GM21360 (cell line): ENCODE data around the gene FCRL5.
"Not testable (repeated sequence)": the region's sequence is repeated elsewhere in the genome, so short reads cannot be mapped to it uniquely, and the experiment has no call there.

ENCODE experiments used
- ATAC-seq: cut with Tn5 transposase; IDR thresholded peaks from one replicate; pipeline ENCODE4 v1.9.1; 2021; ENCODE audit warnings: mild to moderate bottlenecking, moderate library complexity; ENCODE audit not compliant: unreplicated experiment

The FCRL5 gene

DNA sequence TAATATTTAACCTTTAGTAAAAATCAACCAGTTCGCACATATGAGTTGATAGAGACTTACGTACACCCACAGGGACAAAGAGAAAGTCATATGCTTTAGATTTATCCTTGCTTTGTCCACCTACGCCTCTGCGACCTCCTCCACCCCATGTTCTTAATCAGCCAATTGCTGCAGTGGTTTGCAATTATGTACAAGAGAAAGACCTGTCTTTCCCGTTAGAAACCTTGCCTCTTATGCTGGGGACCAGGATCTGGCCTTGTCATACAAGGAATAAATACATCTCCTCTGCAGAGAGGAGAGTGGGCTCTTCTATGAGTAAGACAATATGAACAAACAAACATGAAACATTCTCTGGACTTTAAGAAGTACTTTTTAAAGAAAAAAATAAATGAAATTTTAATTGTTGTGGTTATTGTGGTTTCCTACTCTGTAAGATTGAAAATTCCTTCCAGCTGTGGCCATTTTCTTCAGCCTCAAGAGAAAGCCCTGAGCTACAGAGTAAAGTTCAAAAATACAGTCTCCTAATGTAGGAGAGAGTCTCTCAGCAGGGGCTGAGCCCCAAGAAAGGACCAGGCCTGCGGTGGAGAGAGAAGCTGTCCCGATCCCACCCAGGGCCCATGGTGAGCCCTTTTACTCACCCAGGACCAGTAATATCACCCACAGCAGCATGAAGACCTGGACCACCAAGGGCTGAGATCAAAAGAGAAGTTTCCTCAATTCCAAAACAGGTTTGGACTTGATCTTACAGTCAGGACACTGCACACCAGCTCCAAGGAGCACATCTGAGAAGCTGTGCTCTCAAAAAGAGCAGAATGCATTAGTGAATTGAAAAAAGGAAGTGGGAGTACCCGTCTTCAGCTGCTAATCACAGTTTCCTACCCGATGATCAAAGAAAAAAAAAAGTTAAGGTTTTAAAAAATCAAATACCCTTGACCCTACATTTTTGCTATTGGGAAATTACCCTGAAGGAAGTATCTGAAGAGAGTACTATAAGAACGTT is at the start of gene FCRL5:
Gene FCRL5, minus strand, starts transcription at position 822 of the 1,000 bp plus-strand sequence. Its CDS starts 153 bp downstream, at position 669.
- peak; percentile 76 for ATAC-seq

DNA sequence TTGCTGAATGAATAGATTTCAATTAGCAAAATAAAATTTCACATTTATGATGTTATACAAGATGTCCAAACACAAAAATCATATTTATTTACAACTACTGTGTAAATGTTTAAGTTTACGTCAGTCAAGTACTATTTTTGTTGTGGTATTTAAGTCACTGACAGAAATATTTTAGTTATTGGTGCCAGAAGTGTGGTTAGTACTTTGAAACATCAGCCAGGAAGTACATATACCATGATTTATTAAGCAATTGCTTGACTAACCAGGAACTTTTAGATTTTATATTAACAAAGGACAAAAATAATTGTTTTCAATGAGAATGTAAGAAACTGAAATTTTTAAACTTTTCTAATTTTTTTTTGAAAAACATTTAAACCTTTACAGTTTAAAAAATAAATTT is 47.9 kb upstream of the FCRL5 start:
- ATAC-seq, result no peak

DNA sequence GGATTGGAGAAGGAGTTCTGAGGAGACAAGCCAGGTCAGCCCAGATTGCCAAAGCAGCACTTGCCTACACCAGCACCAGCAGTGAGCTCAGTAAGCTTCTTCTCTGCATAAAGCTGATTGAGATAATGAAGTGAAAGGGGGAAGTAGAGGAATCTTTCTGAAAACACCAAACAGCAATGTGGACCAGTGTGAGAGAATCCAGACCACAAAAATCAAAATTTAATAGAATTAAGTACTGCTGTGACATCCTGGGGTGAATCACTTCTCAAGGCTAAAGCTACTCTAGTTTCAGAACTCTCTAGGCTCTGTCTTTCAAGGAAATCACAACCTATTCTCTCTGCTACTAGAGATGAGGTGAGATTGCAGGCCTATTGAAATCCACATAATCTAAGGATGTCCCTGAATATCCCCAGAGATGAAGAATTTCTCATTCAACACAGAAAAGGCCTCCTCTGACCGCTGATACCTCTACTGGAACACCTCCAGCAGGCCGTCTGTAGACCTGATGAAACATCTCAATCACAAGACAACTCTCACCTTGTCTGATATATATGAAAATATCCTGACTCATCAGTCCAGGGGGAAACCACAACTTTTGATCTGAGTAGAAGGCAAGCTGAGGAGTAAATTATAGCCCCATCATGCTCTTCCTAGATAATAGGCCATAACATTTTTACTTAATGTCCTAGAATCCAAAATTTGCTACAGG is 45.8 kb upstream of the FCRL5 start, which contains the start of gene FCRL4:
Gene FCRL4, minus strand, starts transcription at position 127 of the 709 bp plus-strand sequence. CDS start 141 bp downstream, outside the sequence.
- peak; percentile 39 for ATAC-seq

DNA sequence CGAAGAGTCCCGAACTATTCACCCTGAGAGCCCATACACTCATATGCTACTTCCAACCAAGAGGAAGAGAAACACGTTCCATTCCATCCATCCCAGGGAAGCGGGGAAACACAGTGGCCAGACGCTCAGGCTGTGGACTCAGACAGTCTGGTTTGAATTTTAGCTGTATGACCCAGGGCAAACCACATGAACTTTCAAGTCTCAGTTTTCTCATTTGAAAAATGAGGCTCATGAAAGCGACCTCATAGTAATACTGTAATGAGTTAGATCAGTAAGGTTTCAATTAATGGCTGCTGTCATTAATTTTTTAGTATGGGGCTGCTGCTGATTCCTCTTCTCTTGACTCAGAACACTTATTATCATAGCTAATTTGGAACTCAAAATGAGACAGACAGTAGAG is 44.1 kb upstream of the FCRL5 start:
- no peak for ATAC-seq

DNA sequence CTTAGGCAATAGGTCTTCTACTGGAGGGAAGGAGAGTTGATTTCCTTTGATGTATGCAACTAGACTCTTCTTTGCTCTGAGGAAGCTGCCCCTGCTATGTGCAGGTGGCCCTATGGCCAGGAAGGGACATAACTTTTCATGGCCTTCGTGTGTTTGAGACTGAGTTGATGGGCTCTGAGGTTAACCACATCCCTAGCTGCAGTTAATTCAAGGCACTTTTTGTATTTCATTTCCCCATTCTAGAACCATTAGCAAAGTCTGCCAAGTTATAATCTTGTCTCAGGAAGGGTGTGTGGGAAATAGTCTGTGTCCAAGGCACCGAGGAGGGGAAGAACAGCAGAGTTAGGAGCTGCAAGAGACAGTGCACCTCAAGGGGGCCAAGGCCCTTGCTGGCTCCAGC is 43.0 kb upstream of the FCRL5 start:
- peak; percentile 53 for ATAC-seq

DNA sequence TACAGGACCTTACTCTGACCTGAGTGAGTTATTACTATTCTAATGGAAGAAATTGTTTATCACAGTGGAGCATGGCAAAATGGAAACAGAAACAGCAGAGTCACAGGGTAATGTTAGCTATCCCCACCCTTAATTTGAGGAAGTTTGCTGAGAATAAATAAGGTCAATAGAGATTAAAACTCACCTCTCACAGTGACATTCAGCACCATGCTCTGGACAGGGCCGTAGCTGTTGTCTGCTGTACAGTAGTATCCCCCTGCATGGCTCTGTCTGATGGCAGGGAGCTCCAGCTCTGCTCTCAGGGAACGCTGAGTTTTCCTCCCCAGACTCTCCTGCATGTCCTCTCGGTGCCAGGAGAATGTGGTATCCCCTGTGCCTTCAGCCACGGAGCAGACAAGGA is 33.7 kb upstream of the FCRL5 start:
- no peak for ATAC-seq

DNA sequence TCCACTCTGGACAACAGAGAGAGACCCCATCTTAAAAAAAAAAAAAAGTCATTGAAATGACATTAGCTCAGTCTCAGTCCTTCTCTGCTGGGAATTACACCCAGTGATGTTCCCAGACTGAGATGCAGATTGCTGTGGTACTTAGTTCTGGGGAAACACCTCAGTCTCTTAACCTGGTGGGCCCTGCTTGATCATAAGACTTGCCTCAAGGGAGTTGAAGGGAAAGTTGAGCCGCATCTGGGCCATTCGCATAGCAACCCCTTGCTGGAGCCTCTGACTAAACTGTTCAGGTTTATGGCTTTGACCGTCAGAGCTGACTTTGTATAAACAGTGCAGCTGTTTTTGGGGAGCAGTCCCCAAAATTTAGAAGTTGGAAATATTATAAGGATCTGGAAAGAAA is 32.2 kb upstream of the FCRL5 start:
- no peak for ATAC-seq

DNA sequence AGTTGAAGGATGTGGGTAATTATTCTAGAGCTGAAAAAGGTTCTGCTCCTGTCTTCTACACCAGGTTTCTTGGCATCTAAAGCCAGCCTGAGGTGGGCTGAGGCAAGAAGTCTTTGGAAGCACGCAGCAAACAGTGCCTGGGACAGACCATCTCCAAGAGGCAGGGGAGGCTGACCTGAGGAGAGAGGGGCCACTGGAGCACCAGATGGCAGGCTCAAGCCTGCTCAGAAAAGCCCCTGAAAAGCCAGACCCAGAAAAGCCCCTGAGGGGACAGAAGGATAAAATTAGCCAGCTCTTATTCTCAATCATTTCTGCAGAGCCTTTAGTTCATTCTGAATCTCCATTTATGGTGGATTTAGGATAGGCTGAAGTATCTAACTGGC is 28.5 kb upstream of the FCRL5 start:
- no peak for ATAC-seq

DNA sequence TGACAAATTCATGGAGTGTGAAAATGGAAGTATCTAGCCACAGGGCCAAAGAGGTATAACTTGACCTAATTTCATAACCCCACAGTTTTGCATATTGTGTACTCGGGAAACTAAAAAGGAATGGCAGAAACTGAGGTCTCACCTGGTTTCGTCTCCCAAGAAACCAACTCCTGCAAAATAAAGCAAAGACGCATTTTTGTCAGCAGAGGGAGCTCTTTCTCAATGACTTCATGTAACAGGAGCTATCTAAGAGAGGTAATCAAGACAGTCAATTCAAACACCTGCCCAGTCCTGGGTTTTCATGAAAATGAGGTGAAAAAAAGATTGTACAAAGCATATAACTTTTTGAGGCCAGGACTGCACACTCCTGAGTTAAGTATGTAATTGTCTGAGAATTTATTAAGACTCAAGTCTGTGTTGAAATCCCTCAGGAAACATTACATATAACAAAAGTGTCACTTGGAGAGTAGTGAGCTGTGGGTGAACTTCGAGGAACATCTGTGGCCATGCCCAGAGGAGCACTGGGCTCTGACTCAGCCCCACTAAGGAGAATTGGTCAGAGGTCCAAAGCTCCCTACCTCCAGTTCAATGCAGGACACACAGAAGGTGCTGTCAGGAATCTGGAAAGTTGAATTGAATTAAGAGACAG is 28.0 kb upstream of the FCRL5 start:
- ATAC-seq, result no peak

DNA sequence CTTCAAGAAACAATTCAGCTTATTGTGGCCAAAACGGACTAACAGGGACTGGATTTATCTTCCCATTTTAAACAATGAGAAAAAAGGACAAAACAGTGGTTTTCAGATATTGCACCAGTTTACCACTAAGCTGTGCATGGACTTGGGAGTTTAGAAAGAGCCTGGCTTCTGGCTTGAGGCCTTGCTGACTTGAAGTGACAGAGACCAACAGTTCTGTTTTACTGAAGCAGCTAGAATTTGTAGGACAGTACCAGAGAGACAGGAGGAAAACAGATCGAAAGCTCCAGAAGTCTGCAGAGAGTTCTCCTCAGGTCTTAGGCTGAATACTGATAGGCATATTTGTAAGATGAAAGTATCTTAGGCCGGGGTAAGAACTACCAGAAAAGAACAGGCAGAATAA is 25.1 kb upstream of the FCRL5 start:
- ATAC-seq, result no peak

DNA sequence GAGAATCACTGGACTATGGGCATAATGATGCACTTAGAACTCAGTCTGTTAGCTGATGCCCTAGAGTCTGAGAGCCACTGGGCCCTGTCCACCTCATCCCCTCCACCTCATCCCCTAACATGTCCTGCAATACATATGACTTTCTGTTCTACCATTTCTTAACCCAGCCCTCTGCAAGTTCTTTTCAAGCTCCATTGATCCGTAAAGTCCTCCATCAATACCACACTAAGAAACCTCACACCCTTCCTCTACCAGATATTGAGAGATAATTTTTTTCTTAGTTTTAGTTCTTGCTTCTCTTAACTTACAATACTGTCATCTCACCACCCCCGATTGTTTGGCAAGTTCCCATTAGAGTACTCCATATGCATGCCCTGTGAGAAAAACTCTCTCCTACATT is 23.4 kb upstream of the FCRL5 start:
- ATAC-seq, result peak; percentile 64

DNA sequence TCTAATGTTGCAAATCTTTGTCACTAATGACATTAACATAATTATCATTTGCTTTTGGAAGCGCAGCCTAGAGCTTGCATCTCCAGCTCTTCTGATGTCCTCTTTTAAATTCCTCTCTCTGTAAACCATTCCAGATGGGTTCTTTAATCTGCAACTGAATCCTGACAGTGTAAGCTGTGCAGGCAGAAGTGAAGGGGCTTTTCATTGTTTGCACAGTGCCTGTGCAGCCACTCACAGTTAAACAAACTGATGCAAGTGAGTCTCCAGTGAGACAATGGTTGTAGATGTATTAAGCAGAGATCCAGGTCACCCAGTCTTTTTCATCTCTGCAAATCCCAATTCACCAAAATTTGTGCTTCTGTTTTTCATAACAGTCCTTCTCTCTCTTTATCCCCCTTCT is 22.5 kb upstream of the FCRL5 start:
- ATAC-seq, result no peak

DNA sequence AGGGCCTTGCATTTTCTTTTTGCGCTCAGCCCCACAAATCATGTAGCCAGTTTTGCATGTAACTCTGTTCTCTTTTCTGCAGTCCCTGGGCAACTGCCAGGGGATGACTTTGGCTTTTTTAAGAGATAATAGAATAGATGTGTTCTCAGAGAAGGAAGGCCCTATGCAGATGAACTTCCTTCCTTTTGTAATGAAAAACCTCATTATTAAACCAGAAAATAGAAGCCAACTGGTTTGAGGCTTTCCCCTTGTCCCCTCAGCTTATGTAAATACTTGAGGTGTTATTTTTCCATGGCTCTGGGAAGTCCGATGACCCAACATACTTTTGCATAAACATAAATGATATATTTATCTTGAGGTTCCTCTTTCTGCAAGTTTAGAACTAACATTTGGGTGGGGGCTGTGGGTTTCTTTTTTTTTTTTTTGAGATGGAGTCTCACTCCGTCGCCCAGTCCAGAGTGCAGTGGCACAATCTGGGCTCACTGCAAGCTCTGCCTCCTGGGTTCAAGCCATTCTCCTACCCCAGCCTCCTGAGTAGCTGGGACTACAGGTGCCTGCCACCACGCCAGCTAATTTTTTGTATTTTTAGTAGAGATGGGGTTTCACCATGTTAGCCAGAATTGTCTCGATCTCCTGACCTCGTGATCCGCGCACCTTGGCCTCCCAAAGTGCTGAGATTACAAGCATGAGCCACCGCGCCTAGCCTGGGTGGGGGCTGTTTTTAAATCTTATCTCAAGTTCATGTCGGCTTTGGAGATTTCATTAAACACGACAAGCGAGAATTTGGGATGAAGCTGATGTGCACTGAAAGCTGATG is 14.4 kb upstream of the FCRL5 start:
- ATAC-seq, result no peak

DNA sequence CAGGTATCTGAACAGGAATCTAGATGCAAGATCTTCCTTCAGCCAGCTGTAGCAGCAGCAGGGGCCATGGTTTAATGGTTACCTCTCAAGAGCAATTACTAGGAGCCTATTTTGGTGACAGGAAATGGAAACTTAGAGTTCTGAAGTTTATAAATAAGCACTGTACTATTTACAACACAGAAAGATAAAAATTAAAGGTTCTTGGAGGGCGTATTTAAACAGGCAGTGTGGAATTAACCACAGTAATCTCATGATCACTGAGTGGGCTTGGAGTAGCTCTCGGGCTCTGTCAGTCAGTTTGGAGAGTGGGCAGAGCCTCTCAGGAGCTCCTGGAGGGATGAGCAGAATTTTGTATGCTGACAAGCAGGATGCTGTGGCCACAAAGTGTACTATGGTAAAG is 10.2 kb upstream of the FCRL5 start:
- ATAC-seq, result peak; percentile 69

DNA sequence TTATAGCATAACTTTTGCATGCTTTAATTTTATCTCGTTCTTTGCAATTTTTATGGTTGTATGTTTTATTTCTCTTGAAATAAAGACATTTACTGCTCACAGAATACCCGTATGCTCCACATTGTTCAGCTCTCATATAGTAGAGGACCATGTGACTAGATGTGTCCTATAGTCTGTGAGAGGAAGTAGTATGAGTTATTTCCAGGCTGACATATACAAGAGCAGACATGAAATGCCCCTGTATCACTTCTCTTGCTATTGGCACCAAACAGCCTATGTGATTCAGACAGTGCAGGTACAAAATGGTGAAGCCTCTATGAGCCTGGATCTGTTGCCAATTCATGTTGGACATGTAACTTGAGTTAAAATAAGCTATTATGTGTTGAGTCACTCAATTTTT is 5.8 kb upstream of the FCRL5 start:
- no peak for ATAC-seq

DNA sequence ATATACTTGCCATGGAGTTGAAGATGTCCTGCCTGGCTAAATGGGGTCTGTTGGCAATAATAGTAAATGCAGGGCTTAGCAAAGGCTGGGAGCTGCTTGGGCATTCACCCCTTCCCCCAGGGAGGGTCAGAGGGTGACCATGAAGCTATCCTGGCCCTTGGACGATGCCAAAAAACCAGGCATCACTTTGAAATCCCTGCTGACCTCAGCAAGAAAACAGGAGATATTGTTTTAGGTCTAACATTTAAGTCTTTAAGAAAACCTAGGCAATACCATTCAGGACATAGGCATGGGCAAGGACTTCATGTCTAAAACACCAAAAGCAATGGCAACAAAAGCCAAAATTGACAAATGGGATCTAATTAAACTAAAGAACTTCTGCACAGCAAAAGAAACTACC is 4.2 kb downstream of the FCRL5 start:
- not testable (repeated sequence) for ATAC-seq

DNA sequence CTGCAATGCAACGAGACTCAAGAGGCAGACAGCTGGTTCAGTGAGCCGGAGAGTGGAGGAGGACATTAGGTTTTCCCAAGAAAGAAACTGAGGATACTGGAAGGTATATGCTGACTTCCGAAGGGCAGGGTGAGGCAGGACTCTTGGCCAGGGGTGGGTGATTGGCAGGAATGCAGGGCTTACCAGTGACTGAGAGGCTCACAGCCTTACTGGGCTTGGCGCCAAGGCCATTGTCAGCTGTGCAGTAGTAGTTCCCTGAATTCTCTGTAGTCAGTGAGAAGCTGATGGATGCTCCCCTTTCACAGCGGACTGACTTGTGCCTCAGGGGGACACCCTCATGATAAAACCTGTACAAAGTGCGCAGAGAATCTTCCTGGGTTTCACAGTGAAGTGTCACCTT is 9.6 kb downstream of the FCRL5 start:
- no peak for ATAC-seq

DNA sequence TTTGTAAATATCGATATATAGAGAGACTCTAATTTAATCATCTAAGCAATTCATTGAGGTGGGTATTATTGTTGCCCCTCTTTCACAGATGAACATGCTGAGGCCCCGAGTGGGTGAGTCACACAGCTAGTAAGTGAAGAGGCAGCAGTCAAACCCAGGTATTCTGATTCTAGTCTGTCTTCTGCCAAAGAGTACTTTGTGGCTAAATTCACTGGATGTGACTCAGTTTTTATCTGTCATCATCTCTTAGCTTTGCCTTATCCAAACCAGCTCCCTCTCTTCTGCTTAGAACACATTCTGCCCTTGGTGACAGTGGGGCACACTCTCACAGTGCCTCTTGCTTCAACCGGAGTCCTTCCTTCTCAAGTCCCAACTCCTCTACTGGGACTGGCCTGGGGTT is 11.5 kb downstream of the FCRL5 start:
- no peak for ATAC-seq

DNA sequence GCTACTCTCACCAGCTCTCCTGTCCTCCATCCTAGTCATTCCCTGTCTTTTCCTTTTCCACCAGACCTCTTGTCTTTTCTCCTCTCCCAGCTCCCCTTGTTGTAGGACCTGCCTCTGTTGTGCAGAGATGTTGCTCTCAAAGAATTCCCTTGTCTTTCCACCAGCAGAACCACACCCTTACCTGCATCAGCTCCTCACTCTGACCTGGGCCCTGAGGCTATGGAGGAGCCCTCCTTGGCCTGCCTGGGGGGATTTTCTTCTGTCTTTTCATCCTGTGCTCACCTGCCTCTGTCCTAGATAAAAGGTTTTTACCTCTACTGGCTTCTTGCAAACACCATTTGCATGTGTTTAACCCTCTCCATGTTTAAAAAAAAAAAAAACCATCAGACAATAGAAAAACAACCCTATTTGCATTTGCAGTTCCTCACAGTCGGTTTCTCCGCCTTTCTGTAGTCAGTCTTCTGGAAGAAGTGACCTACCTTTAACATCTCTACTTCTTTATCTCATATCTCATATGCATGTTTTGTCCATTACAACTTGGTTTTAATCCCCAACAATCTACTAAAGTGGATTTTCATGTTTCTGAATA is 12.1 kb downstream of the FCRL5 start:
- ATAC-seq, result no peak

DNA sequence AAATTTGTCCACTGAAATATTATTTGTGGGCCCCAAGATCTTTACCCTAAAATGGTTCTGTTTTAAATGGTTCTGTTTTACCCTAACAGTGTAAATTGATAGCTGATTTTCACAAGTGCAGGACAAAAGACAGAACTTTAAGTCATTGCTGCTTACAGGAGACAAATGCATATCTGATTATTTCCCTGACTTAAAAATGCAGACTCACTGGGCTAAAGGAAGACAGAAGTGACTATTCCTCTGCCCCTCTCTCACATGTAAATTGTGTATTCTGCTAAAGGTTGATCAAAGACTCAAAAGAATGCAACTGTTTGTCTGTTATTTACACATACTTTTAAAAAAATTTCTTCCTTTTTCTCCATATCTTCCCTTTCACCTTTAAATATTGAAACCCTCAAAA is 12.7 kb downstream of the FCRL5 start:
- no peak for ATAC-seq
